GM18870 (cell line): ENCODE data around the gene THSD4.
"Not testable (repeated sequence)": the region's sequence is repeated elsewhere in the genome, so short reads cannot be mapped to it uniquely, and the experiment has no call there.

Source experiments
- ATAC-seq: cut with Tn5 transposase; IDR thresholded peaks from one replicate; pipeline ENCODE4 v1.9.1; 2021; ENCODE audit warnings: moderate library complexity; ENCODE audit not compliant: unreplicated experiment

THSD4 gene

GRCh38 chr15:71319424-71319823 lies 204.2 kb downstream of the THSD4 start:
- not testable (repeated sequence) for ATAC-seq

GRCh38 chr15:71319935-71320334 lies 204.7 kb downstream of the THSD4 start:
- ATAC-seq = no peak

- no peak for ATAC-seq
Observed at GRCh38 chr15:71323082-71323481, 207.8 kb downstream of the THSD4 start.

- ATAC-seq = no peak
Observed at GRCh38 chr15:71323584-71323983, 208.3 kb downstream of the THSD4 start.

GRCh38 chr15:71325481-71325880 lies 210.2 kb downstream of the THSD4 start:
- no peak for ATAC-seq

- ATAC-seq = no peak
Observed at GRCh38 chr15:71328453-71328852, 213.2 kb downstream of the THSD4 start.

GRCh38 chr15:71329041-71329440 lies 213.8 kb downstream of the THSD4 start:
- no peak for ATAC-seq

GRCh38 chr15:71329497-71330260 lies 214.4 kb downstream of the THSD4 start:
- ATAC-seq = no peak

GRCh38 chr15:71330638-71331162 lies 215.4 kb downstream of the THSD4 start:
- ATAC-seq = no peak

GRCh38 chr15:71331173-71331572 lies 215.9 kb downstream of the THSD4 start:
- ATAC-seq = no peak

GRCh38 chr15:71332431-71333004 lies 217.2 kb downstream of the THSD4 start:
- no peak for ATAC-seq

GRCh38 chr15:71333136-71333700 lies 217.9 kb downstream of the THSD4 start:
- ATAC-seq = no peak

GRCh38 chr15:71333839-71334238 lies 218.6 kb downstream of the THSD4 start:
- no peak for ATAC-seq

- no peak for ATAC-seq
Observed at GRCh38 chr15:71334434-71334833, 219.2 kb downstream of the THSD4 start.

GRCh38 chr15:71334873-71335272 lies 219.6 kb downstream of the THSD4 start:
- no peak for ATAC-seq

- ATAC-seq = no peak
Observed at GRCh38 chr15:71335591-71335990, 220.3 kb downstream of the THSD4 start.

GRCh38 chr15:71336671-71337070 lies 221.4 kb downstream of the THSD4 start:
- no peak for ATAC-seq

GRCh38 chr15:71337197-71337845 lies 222.1 kb downstream of the THSD4 start:
- no peak for ATAC-seq

GRCh38 chr15:71338265-71338664 lies 223.0 kb downstream of the THSD4 start:
- no peak for ATAC-seq

GRCh38 chr15:71338827-71339542 lies 223.7 kb downstream of the THSD4 start:
- ATAC-seq = no peak
